HepG2 (cell line): Measurements from ENCODE around the gene RNF208. TPM values are rescaled to one million over a fixed set of nuclear protein-coding genes. Genes with fewer than 3 reads are reported as not detected.
A peak's percentile ranks its signal among the peaks of the same experiment; 100 is the strongest.

Source experiments
- ASH2L ChIP-seq: fragments of 300-600, 200-600 bp; sonication (generic); IDR thresholded peaks from 2 replicates; pipeline ENCODE4 v1.7.0; 2017; ENCODE audit warnings: low read depth, mild to moderate bottlenecking, moderate library complexity, mixed read lengths, low read length; ENCODE audit not compliant: insufficient read length
- HNRNPL ChIP-seq: fragments of 200-400 bp; formaldehyde crosslinking; IDR thresholded peaks from 2 replicates; pipeline ENCODE4 v1.6.1; 2017; ENCODE audit warnings: mild to moderate bottlenecking, low read depth, low read length
- KAT7 ChIP-seq: IDR thresholded peaks from 2 replicates; pipeline ENCODE4 v1.6.1; 2018; ENCODE audit warnings: borderline replicate concordance, missing compliant biosample characterization
- LCORL ChIP-seq, 2 experiments: fragments of 450-650 bp in 1 of 2; sonication (generic) in 1 of 2; formaldehyde crosslinking in 1 of 2; IDR thresholded peaks; 2 replicates each; pipeline versions ENCODE4 v1.5.0 to v1.6.1; 2017 to 2020; ENCODE audit warnings: antibody characterized with exemption in 1 of 2, missing genetic modification reagents in 1 of 2
- MEF2D ChIP-seq: sonication (generic); formaldehyde crosslinking; IDR thresholded peaks from 2 replicates; pipeline ENCODE4 v1.5.1; 2020; ENCODE audit warnings: mild to moderate bottlenecking, missing genetic modification reagents
- MTA1 ChIP-seq: sonication (generic); formaldehyde crosslinking; IDR thresholded peaks from 2 replicates; pipeline ENCODE4 v1.4.0; 2020; ENCODE audit warnings: missing genetic modification reagents, mild to moderate bottlenecking, borderline replicate concordance
- NCOA1 ChIP-seq: sonication (generic); formaldehyde crosslinking; IDR thresholded peaks from 2 replicates; pipeline ENCODE4 v1.9.0; 2021; ENCODE audit warnings: missing genetic modification reagents
- NR2F6 ChIP-seq, 2 experiments: IDR thresholded peaks; 2 replicates each; pipeline ENCODE4 v1.6.1; 2016; ENCODE audit warnings: antibody characterized with exemption in 1 of 2, mild to moderate bottlenecking in 1 of 2
- SP4 ChIP-seq: sonication (generic); formaldehyde crosslinking; IDR thresholded peaks from 2 replicates; pipeline ENCODE4 v1.8.1; 2023; ENCODE audit warnings: mild to moderate bottlenecking, missing genetic modification reagents
- ZBTB38 ChIP-seq: sonication (generic); formaldehyde crosslinking; IDR thresholded peaks from 2 replicates; pipeline ENCODE4 v1.5.1; 2020; ENCODE audit warnings: mild to moderate bottlenecking, missing genetic modification reagents
- ZNF232 ChIP-seq: sonication (generic); formaldehyde crosslinking; IDR thresholded peaks from 2 replicates; pipeline ENCODE4 v1.4.0; 2020; ENCODE audit warnings: missing genetic modification reagents, borderline replicate concordance
- ZNF234 ChIP-seq: sonication (generic); formaldehyde crosslinking; conservative IDR thresholded peaks from 2 replicates; pipeline ENCODE4 v1.5.1; 2020; ENCODE audit warnings: mild to moderate bottlenecking, missing genetic modification reagents
- ZNF547 ChIP-seq: sonication (generic); formaldehyde crosslinking; IDR thresholded peaks from 2 replicates; pipeline ENCODE4 v1.5.1; 2020; ENCODE audit warnings: mild to moderate bottlenecking, missing genetic modification reagents
- ZNF629 ChIP-seq: sonication (generic); formaldehyde crosslinking; conservative IDR thresholded peaks from 2 replicates; pipeline ENCODE4 v1.5.0; 2020; ENCODE audit warnings: missing genetic modification reagents
- polyA plus RNA-seq, 8 experiments: library from polyadenylated mRNA; depleted of rRNA in 3 of 8; stranded (reverse) in 7 of 8; unstranded in 1 of 8; fragments of >200 nt; fragmentation: Illumina TruSeq in 4 of 8; extraction: Trizol in 4 of 8; gene quantifications; 2 replicates each; pipeline versions ENCODE4 v1.2.1 to v1.2.3, GENCODE V29; 2011 to 2016; ENCODE audit warnings: low read depth in 4 of 8, missing spikeins in 1 of 8, mixed read lengths in 1 of 8; ENCODE audit not compliant: insufficient read depth in 1 of 8
- total RNA-seq, 5 experiments: library from RNA; depleted of rRNA; stranded (reverse); fragments of >200 nt; fragmentation: Illumina TruSeq; extraction: Trizol; gene quantifications; 2 replicates each; pipeline ENCODE4 v1.2.3, GENCODE V29; 2016; ENCODE audit warnings: low read depth in 1 of 5
- TF ChIP-seq, protein P1 (sequence below): IDR thresholded peaks from 2 replicates; pipeline ENCODE4 v1.6.1; 2016; ENCODE audit warnings: control low read depth
- TF ChIP-seq, protein P2 (sequence below): sonication (generic); formaldehyde crosslinking; IDR thresholded peaks from 2 replicates; pipeline ENCODE4 v1.5.0; 2020; ENCODE audit warnings: missing genetic modification reagents, mild to moderate bottlenecking, borderline replicate concordance
- TF ChIP-seq, protein P3 (sequence below): sonication (generic); formaldehyde crosslinking; IDR thresholded peaks from 2 replicates; pipeline ENCODE4 v1.8.1; 2022; ENCODE audit warnings: low read depth, mild to moderate bottlenecking, missing genetic modification reagents
- TF ChIP-seq, protein P4 (sequence below): sonication (generic); formaldehyde crosslinking; conservative IDR thresholded peaks from 2 replicates; pipeline ENCODE4 v1.4.0; 2020; ENCODE audit warnings: mild to moderate bottlenecking, missing genetic modification reagents, moderate library complexity

Gene RNF208
- total and polyA plus RNA-seq, 2 of the 13 experiments (the other 11 are each of a cell fraction or from before 2014, with no cell fraction given): 1.6 to 2.1 TPM

DNA sequence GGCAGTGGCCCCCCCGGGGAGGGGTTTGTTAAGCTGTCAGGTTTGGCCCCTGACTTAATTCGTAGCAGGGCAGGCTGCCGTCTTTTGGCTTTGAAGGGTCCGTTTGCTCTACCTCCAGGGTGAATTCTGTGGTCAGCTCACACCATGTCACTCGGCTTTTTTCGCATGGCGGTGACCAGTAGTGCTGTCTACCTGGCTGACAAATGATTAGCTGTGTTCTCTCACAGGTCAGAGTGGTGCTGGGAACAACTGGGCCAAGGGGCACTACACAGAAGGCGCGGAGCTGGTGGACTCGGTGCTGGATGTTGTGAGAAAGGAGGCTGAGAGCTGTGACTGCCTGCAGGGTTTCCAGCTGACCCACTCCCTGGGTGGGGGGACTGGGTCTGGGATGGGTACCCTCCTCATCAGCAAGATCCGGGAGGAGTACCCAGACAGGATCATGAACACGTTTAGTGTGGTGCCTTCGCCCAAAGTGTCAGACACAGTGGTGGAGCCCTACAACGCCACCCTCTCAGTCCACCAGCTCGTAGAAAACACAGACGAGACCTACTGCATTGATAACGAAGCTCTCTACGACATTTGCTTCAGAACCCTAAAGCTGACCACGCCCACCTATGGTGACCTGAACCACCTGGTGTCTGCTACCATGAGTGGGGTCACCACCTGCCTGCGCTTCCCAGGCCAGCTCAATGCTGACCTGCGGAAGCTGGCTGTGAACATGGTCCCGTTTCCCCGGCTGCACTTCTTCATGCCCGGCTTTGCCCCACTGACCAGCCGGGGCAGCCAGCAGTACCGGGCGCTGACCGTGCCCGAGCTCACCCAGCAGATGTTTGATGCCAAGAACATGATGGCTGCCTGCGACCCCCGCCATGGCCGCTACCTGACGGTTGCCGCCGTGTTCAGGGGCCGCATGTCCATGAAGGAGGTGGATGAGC, 20.5 kb upstream of the RNF208 start (continued):
- TF ChIP-seq ZNF629 (CRISPR knock-in tag) (no peak), SP4 (0 out of 2 replicates have a peak, but pooled peaks have one; percentile 38), NR2F6 (IDR thresholded peaks at IDR 0.05) (0 out of 2 replicates have a peak, but pooled peaks have one; percentile 5), NR2F6 (CRISPR knock-in tag; IDR thresholded peaks at IDR 0.05) (no peak), ZBTB38 (CRISPR knock-in tag) (peak; percentile 36; the same call in 1 of the 2 replicates), MTA1 (0 out of 2 replicates have a peak, but pooled peaks have one; percentile 9), LCORL (IDR thresholded peaks at IDR 0.05) (no peak), LCORL (CRISPR knock-in tag; IDR thresholded peaks at IDR 0.05) (peak; percentile 30), ZNF232 (no peak), KAT7 (CRISPR knock-in tag) (0 out of 2 replicates have a peak, but pooled peaks have one; percentile 8), ZNF234 (no peak), MEF2D (CRISPR knock-in tag) (0 out of 2 replicates have a peak, but pooled peaks have one; percentile 25), ZNF547 (0 out of 2 replicates have a peak, but pooled peaks have one; percentile 8), ASH2L (peak; percentile 9), NCOA1 (CRISPR knock-in tag) (0 out of 2 replicates have a peak, but pooled peaks have one; percentile 58), HNRNPL (0 out of 2 replicates have a peak, but pooled peaks have one; percentile 52)
- TF ChIP-seq, protein P1, sequence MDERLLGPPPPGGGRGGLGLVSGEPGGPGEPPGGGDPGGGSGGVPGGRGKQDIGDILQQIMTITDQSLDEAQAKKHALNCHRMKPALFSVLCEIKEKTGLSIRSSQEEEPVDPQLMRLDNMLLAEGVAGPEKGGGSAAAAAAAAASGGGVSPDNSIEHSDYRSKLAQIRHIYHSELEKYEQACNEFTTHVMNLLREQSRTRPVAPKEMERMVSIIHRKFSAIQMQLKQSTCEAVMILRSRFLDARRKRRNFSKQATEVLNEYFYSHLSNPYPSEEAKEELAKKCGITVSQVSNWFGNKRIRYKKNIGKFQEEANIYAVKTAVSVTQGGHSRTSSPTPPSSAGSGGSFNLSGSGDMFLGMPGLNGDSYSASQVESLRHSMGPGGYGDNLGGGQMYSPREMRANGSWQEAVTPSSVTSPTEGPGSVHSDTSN (CRISPR knock-in tag): no peak
- TF ChIP-seq, protein P2, sequence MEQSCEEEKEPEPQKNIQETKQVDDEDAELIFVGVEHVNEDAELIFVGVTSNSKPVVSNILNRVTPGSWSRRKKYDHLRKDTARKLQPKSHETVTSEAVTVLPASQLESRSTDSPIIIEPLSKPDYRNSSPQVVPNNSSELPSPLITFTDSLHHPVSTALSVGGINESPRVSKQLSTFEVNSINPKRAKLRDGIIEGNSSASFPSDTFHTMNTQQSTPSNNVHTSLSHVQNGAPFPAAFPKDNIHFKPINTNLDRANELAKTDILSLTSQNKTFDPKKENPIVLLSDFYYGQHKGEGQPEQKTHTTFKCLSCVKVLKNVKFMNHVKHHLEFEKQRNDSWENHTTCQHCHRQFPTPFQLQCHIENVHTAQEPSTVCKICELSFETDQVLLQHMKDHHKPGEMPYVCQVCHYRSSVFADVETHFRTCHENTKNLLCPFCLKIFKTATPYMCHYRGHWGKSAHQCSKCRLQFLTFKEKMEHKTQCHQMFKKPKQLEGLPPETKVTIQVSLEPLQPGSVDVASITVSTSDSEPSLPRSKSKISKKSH (CRISPR knock-in tag): 0 out of 2 replicates have a peak, but pooled peaks have one; percentile 28
- TF ChIP-seq, protein P3, sequence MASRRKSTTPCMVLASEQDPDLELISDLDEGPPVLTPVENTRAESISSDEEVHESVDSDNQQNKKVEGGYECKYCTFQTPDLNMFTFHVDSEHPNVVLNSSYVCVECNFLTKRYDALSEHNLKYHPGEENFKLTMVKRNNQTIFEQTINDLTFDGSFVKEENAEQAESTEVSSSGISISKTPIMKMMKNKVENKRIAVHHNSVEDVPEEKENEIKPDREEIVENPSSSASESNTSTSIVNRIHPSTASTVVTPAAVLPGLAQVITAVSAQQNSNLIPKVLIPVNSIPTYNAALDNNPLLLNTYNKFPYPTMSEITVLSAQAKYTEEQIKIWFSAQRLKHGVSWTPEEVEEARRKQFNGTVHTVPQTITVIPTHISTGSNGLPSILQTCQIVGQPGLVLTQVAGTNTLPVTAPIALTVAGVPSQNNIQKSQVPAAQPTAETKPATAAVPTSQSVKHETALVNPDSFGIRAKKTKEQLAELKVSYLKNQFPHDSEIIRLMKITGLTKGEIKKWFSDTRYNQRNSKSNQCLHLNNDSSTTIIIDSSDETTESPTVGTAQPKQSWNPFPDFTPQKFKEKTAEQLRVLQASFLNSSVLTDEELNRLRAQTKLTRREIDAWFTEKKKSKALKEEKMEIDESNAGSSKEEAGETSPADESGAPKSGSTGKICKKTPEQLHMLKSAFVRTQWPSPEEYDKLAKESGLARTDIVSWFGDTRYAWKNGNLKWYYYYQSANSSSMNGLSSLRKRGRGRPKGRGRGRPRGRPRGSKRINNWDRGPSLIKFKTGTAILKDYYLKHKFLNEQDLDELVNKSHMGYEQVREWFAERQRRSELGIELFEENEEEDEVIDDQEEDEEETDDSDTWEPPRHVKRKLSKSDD: no peak
- TF ChIP-seq, protein P4, sequence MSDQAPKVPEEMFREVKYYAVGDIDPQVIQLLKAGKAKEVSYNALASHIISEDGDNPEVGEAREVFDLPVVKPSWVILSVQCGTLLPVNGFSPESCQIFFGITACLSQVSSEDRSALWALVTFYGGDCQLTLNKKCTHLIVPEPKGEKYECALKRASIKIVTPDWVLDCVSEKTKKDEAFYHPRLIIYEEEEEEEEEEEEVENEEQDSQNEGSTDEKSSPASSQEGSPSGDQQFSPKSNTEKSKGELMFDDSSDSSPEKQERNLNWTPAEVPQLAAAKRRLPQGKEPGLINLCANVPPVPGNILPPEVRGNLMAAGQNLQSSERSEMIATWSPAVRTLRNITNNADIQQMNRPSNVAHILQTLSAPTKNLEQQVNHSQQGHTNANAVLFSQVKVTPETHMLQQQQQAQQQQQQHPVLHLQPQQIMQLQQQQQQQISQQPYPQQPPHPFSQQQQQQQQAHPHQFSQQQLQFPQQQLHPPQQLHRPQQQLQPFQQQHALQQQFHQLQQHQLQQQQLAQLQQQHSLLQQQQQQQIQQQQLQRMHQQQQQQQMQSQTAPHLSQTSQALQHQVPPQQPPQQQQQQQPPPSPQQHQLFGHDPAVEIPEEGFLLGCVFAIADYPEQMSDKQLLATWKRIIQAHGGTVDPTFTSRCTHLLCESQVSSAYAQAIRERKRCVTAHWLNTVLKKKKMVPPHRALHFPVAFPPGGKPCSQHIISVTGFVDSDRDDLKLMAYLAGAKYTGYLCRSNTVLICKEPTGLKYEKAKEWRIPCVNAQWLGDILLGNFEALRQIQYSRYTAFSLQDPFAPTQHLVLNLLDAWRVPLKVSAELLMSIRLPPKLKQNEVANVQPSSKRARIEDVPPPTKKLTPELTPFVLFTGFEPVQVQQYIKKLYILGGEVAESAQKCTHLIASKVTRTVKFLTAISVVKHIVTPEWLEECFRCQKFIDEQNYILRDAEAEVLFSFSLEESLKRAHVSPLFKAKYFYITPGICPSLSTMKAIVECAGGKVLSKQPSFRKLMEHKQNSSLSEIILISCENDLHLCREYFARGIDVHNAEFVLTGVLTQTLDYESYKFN: peak; percentile 30; the same call in 1 of the 2 replicates
